Thyroid gland (tissue), 4 donors: ENCODE measurements around the gene HELT.
"Not testable (repeated sequence)": the region's sequence is repeated elsewhere in the genome, so short reads cannot be mapped to it uniquely, and the experiment has no call there.

Experiments
- CTCF ChIP-seq, 6 experiments: fragments of 200-600 bp in 3 of 6; fragments of 450-650 bp in 3 of 6; sonication (generic) in 3 of 6; IDR thresholded peaks; one replicate each; pipeline ENCODE4 v1.5.1; 2016 to 2019; ENCODE audit warnings: antibody characterized with exemption in 6 of 6, mild to moderate bottlenecking in 2 of 6, inconsistent platforms in 1 of 6, moderate library complexity in 1 of 6
- POLR2A ChIP-seq, 2 donors: fragments of 450-650 bp; IDR thresholded peaks; one replicate each; pipeline ENCODE4 v1.6.1; 2017; ENCODE audit warnings: antibody characterized with exemption in 2 of 2, mild to moderate bottlenecking in 2 of 2, moderate library complexity in 1 of 2

GRCh38 chr4:185051283-185051682, 33.0 kb downstream of the HELT start:
- TF ChIP-seq CTCF, POLR2A (IDR thresholded peaks at IDR 0.05): not testable (repeated sequence)
